Liver (tissue), 9 donors: ENCODE measurements around the gene MPHOSPH6. TPM values are rescaled to one million over a fixed set of nuclear protein-coding genes. Genes with fewer than 3 reads are reported as not detected.

Source experiments
- DNase-seq: peaks from one replicate; pipeline ENCODE4 v3.0.0-alpha.2; 2017; ENCODE audit warnings: low spot score
- H3K27ac ChIP-seq, 2 donors: one replicate each; pipeline ENCODE4 v1.7.0; 2013; ENCODE audit warnings: inconsistent platforms in 2 of 2, low read length in 2 of 2, control low read depth in 1 of 2, low read depth in 1 of 2, mild to moderate bottlenecking in 1 of 2
- H3K27me3 ChIP-seq, 4 donors: one replicate each; pipeline versions ENCODE4 v1.6.1 to v1.7.0; 2013; ENCODE audit warnings: low read length in 3 of 4, inconsistent platforms in 1 of 4, mild to moderate bottlenecking in 1 of 4, moderate library complexity in 1 of 4; ENCODE audit not compliant: control insufficient read depth in 4 of 4, insufficient read depth in 4 of 4
- H3K36me3 ChIP-seq, 4 donors: one replicate each; pipeline versions ENCODE4 v1.6.1 to v1.7.0; 2013; ENCODE audit warnings: low read length in 3 of 4, mild to moderate bottlenecking in 3 of 4, low read depth in 1 of 4, moderate library complexity in 1 of 4; ENCODE audit not compliant: control insufficient read depth in 4 of 4, insufficient read depth in 3 of 4
- H3K4me1 ChIP-seq, 4 donors: one replicate each; pipeline versions ENCODE4 v1.6.1 to v1.7.0; 2013; ENCODE audit warnings: low read length in 3 of 4, mild to moderate bottlenecking in 3 of 4, moderate library complexity in 1 of 4; ENCODE audit not compliant: control insufficient read depth in 4 of 4, insufficient read depth in 4 of 4
- H3K4me3 ChIP-seq, 3 donors: one replicate each; pipeline versions ENCODE4 v1.6.1 to v1.7.0; 2013; ENCODE audit warnings: low read length in 3 of 3, control low read depth in 1 of 3, low read depth in 1 of 3, mild to moderate bottlenecking in 1 of 3
- H3K9ac ChIP-seq, 2 donors: one replicate each; pipeline ENCODE4 v1.7.0; 2013; ENCODE audit warnings: low read length in 2 of 2, mild to moderate bottlenecking in 2 of 2, moderate library complexity in 2 of 2, control low read depth in 1 of 2, low read depth in 1 of 2
- H3K9me3 ChIP-seq, 4 donors: one replicate each; pipeline versions ENCODE4 v1.6.1 to v1.7.0; 2013; ENCODE audit warnings: low read length in 3 of 4; ENCODE audit not compliant: control insufficient read depth in 4 of 4
- ATF3 ChIP-seq: IDR thresholded peaks from 2 replicates; pipeline ENCODE4 v1.6.1; 2016; ENCODE audit warnings: antibody characterized with exemption
- CTCF ChIP-seq: fragments of 150-350 bp; IDR thresholded peaks from 2 replicates; pipeline ENCODE4 v1.5.1; 2017; ENCODE audit warnings: improper control_type of control experiment, low read depth, low read length; ENCODE audit not compliant: missing input control
- FOXA1 ChIP-seq: IDR thresholded peaks from 2 replicates; pipeline ENCODE4 v1.6.1; 2016; ENCODE audit warnings: antibody characterized with exemption
- FOXA2 ChIP-seq: IDR thresholded peaks from 2 replicates; pipeline ENCODE4 v1.6.1; 2016; ENCODE audit warnings: antibody characterized with exemption
- GABPA ChIP-seq, 2 donors: IDR thresholded peaks in 1 of 2; conservative IDR thresholded peaks in 1 of 2; 2 replicates each; pipeline ENCODE4 v1.6.1; 2016; ENCODE audit warnings: antibody characterized with exemption in 2 of 2, mild to moderate bottlenecking in 1 of 2, moderate library complexity in 1 of 2
- JUND ChIP-seq, 2 donors: IDR thresholded peaks; 2 replicates each; pipeline ENCODE4 v1.6.1; 2016; ENCODE audit warnings: antibody characterized with exemption in 2 of 2
- MAX ChIP-seq: IDR thresholded peaks from 2 replicates; pipeline ENCODE4 v1.6.1; 2016; ENCODE audit warnings: antibody characterized with exemption
- NR2F2 ChIP-seq: IDR thresholded peaks from 2 replicates; pipeline ENCODE4 v1.6.1; 2016; ENCODE audit warnings: antibody characterized with exemption
- RAD21 ChIP-seq, 2 donors: IDR thresholded peaks; 2 replicates each; pipeline ENCODE4 v1.6.1; 2016; ENCODE audit warnings: antibody characterized with exemption in 2 of 2, mild to moderate bottlenecking in 2 of 2
- REST ChIP-seq: IDR thresholded peaks from 2 replicates; pipeline ENCODE4 v1.6.1; 2016; ENCODE audit warnings: antibody characterized with exemption, mild to moderate bottlenecking
- RXRA ChIP-seq, 2 donors: IDR thresholded peaks; 2 replicates each; pipeline ENCODE4 v1.6.1; 2017 to 2018; ENCODE audit warnings: antibody characterized with exemption in 2 of 2, mild to moderate bottlenecking in 1 of 2
- SP1 ChIP-seq: IDR thresholded peaks from 2 replicates; pipeline ENCODE4 v1.6.1; 2018; ENCODE audit warnings: antibody characterized with exemption, mild to moderate bottlenecking
- YY1 ChIP-seq: IDR thresholded peaks from 2 replicates; pipeline ENCODE4 v1.6.1; 2016; ENCODE audit warnings: antibody characterized with exemption, mild to moderate bottlenecking
- ZBTB33 ChIP-seq: IDR thresholded peaks from 2 replicates; pipeline ENCODE4 v1.6.1; 2016; ENCODE audit warnings: antibody characterized with exemption
- WGBS: extraction: QIAGEN DNeasy Blood & Tissue Kit; methylation state at CpG from one replicate; pipeline ENCODE4 v1.1.7; 2013; 5-methylcytosine and 5-hydroxymethylcytosine counted together
- polyA plus RNA-seq, 2 donors: library from polyadenylated mRNA; stranded (reverse) in 1 of 2; unstranded in 1 of 2; fragments of 200-250 nt in 1 of 2; fragments of >200 nt in 1 of 2; fragmentation: Nextera tagmentation in 1 of 2; extraction: Ambion mirVana in 1 of 2; gene quantifications; one replicate each; pipeline versions ENCODE4 v1.2.1 to v1.2.3, GENCODE V29; 2013 to 2015
- total RNA-seq, 2 donors: library from RNA; depleted of rRNA; stranded (reverse); fragments of >200 nt; gene quantifications; one replicate each; pipeline ENCODE4 v1.2.3, GENCODE V29; 2014
- donor health status: healthy.
- donor health status: healthy.
- donor health status: healthy.
- donor health status: healthy.
- donor health status: healthy.

Gene MPHOSPH6
- total and polyA plus RNA-seq, 4 donors = 7.3 to 15.1 (median 11.3) TPM

- Histone ChIP-seq H3K9ac (no peak overlapping the region), H3K36me3 (no peaks in the 10 kb centered on the region), H3K27ac (no peak overlapping the region), H3K9me3 (no peaks in the 10 kb centered on the region), H3K4me1 (no peaks in the 10 kb centered on the region), H3K27me3 (no peaks in the 10 kb centered on the region), H3K4me3 (no peak overlapping the region)
- no peak for DNase-seq
- TF ChIP-seq GABPA (IDR thresholded peaks at IDR 0.05 in 1 of 2, conservative IDR thresholded peaks at IDR 0.05 in 1 of 2) (no peak), CTCF (no peak), ATF3 (no peak), REST (no peak), NR2F2 (no peak), RAD21 (IDR thresholded peaks at IDR 0.05) (no peak), JUND (IDR thresholded peaks at IDR 0.05) (no peak), FOXA1 (no peak), YY1 (no peak), RXRA (IDR thresholded peaks at IDR 0.05) (no peak), SP1 (no peak), FOXA2 (no peak), ZBTB33 (no peak)
- 73% methylated on average over 1 of the region's 1 CpG for WGBS
These were observed 13.0 kb upstream of the MPHOSPH6 start for GRCh38 chr16:82183004-82183397.

GRCh38 chr16:82182266-82183003 is 12.4 kb upstream of the MPHOSPH6 start:
- no peaks in the 10 kb centered on the region for H3K27me3 ChIP-seq
- H3K4me3 ChIP-seq = no peak overlapping the region
- no peaks in the 10 kb centered on the region for H3K36me3 ChIP-seq
- no peaks in the 10 kb centered on the region for H3K4me1 ChIP-seq
- WGBS = 42% methylated on average over 4 of the region's 4 CpGs
- no peaks in the 10 kb centered on the region for H3K9me3 ChIP-seq
- DNase-seq = no peak
- H3K27ac ChIP-seq = no peak overlapping the region
- H3K9ac ChIP-seq = no peak overlapping the region
- TF ChIP-seq MAX (no peak), SP1 (no peak), ZBTB33 (no peak), JUND (IDR thresholded peaks at IDR 0.05) (no peak), YY1 (no peak), ATF3 (no peak), CTCF (no peak)
